MM.1S (cell line): ENCODE data around the gene CDK8.

Experiments
- DNase-seq: peaks from one replicate; pipeline ENCODE4 v3.0.0-alpha.2; 2015
- H2AFZ ChIP-seq: fragments of 300-600 bp; sonication (generic); 2 replicates; pipeline ENCODE4 v1.6.0; 2016; ENCODE audit warnings: antibody characterized with exemption, low read length
- H3F3A ChIP-seq: fragments of 300-600 bp; sonication (generic); 2 replicates; pipeline ENCODE4 v1.6.1; 2016; ENCODE audit warnings: mild to moderate bottlenecking, antibody characterized with exemption, low read length, moderate library complexity, mixed read lengths; ENCODE audit not compliant: insufficient read depth
- H3K27ac ChIP-seq: fragments of 300-600 bp; sonication (generic); 2 replicates; pipeline ENCODE4 v1.5.1; 2016; ENCODE audit warnings: mild to moderate bottlenecking, low read length
- H3K27me3 ChIP-seq: fragments of 300-600 bp; sonication (generic); replicated peaks from 2 replicates; pipeline ENCODE4 v1.6.0; 2016; ENCODE audit warnings: low read length; ENCODE audit not compliant: insufficient read depth
- H3K36me3 ChIP-seq: fragments of 300-600 bp; sonication (generic); replicated peaks from 2 replicates; pipeline ENCODE4 v1.6.1; 2016; ENCODE audit warnings: mild to moderate bottlenecking, low read length, mixed read lengths; ENCODE audit not compliant: insufficient read depth
- H3K4me1 ChIP-seq: fragments of 300-600 bp; sonication (generic); 2 replicates; pipeline ENCODE4 v1.6.1; 2016; ENCODE audit warnings: low read length, mixed read lengths
- H3K4me2 ChIP-seq: fragments of 300-600 bp; sonication (generic); 2 replicates; pipeline ENCODE4 v1.6.0; 2016; ENCODE audit warnings: low read depth, low read length
- H3K4me3 ChIP-seq: fragments of 300-600 bp; sonication (generic); 2 replicates; pipeline ENCODE4 v1.5.1; 2016; ENCODE audit warnings: low read length, mixed read lengths
- H3K79me2 ChIP-seq: fragments of 300-600 bp; sonication (generic); 2 replicates; pipeline ENCODE4 v1.6.1; 2016; ENCODE audit warnings: mixed run types, low read length, mixed read lengths
- H3K9ac ChIP-seq: fragments of 300-600 bp; sonication (generic); 2 replicates; pipeline ENCODE4 v1.6.1; 2016; ENCODE audit warnings: low read length, mixed read lengths
- H3K9me2 ChIP-seq: fragments of 300-600 bp; sonication (generic); replicated peaks from 2 replicates; pipeline ENCODE4 v1.6.1; 2016; ENCODE audit warnings: mild to moderate bottlenecking, low read length, mixed read lengths; ENCODE audit not compliant: insufficient read depth
- H3K9me3 ChIP-seq: fragments of 300-600 bp; sonication (generic); replicated peaks from 2 replicates; pipeline ENCODE4 v1.6.1; 2016; ENCODE audit warnings: mild to moderate bottlenecking, low read length, mixed read lengths; ENCODE audit not compliant: insufficient read depth
- H4K20me1 ChIP-seq: fragments of 300-600 bp; sonication (generic); 2 replicates; pipeline ENCODE4 v1.6.1; 2016; ENCODE audit warnings: mild to moderate bottlenecking, low read length, moderate library complexity, mixed read lengths; ENCODE audit not compliant: insufficient read depth
- CTCF ChIP-seq: fragments of 300-600 bp; sonication (generic); IDR thresholded peaks from 2 replicates; pipeline ENCODE4 v1.5.1; 2016; ENCODE audit warnings: antibody characterized with exemption, low read length, mixed read lengths
- EZH2 ChIP-seq: fragments of 300-600 bp; sonication (generic); optimal IDR thresholded peaks from 2 replicates; pipeline ENCODE3; 2017; ENCODE audit warnings: low read depth, mild to moderate bottlenecking, antibody characterized with exemption, low read length, mixed read lengths
- EZH2phosphoT487 ChIP-seq: fragments of 300-600 bp; sonication (generic); IDR thresholded peaks from 2 replicates; pipeline ENCODE4 v1.6.1; 2018; ENCODE audit warnings: antibody characterized with exemption, low read length

The CDK8 gene

GRCh38 chr13:26382366-26382765, 128.4 kb downstream of the CDK8 start:
- Histone ChIP-seq H3K79me2 (no peaks in the 10 kb centered on the region), H3F3A (no peaks in the 10 kb centered on the region), H3K9me3 (no peaks in the 10 kb centered on the region), H4K20me1 (no peaks in the 10 kb centered on the region), H3K4me3 (no peak overlapping the region), H3K36me3 (no peaks in the 10 kb centered on the region), H3K9me2 (no peaks in the 10 kb centered on the region), H2AFZ (no peak overlapping the region), H3K4me1 (no peaks in the 10 kb centered on the region), H3K9ac (no peak overlapping the region), H3K27me3 (no peaks in the 10 kb centered on the region), H3K4me2 (no peak overlapping the region), H3K27ac (no peak overlapping the region)
- no peak for DNase-seq
- no peak for TF ChIP-seq EZH2phosphoT487
- no peak for TF ChIP-seq CTCF
- TF ChIP-seq EZH2, result no peak

- no peak for DNase-seq
- Histone ChIP-seq H3K9me2 (no peaks in the 10 kb centered on the region), H3K27me3 (no peaks in the 10 kb centered on the region), H4K20me1 (no peaks in the 10 kb centered on the region), H3K4me2 (no peak overlapping the region), H3K4me1 (no peaks in the 10 kb centered on the region), H3K9me3 (no peaks in the 10 kb centered on the region), H3K79me2 (no peaks in the 10 kb centered on the region), H3K4me3 (no peak overlapping the region), H3K36me3 (no peaks in the 10 kb centered on the region), H3K27ac (no peak overlapping the region), H3K9ac (no peak overlapping the region), H2AFZ (no peak overlapping the region), H3F3A (no peaks in the 10 kb centered on the region)
- no peak for TF ChIP-seq EZH2phosphoT487
- TF ChIP-seq EZH2, result no peak
- no peak for TF ChIP-seq CTCF
These were observed 128.9 kb downstream of the CDK8 start for GRCh38 chr13:26382835-26383234.

- Histone ChIP-seq H3K4me3 (no peak overlapping the region), H3K9me2 (no peaks in the 10 kb centered on the region), H3K9ac (no peak overlapping the region), H2AFZ (no peak overlapping the region), H3K9me3 (no peaks in the 10 kb centered on the region), H3K4me1 (no peaks in the 10 kb centered on the region), H3K27me3 (no peaks in the 10 kb centered on the region), H4K20me1 (no peaks in the 10 kb centered on the region), H3K36me3 (no peaks in the 10 kb centered on the region), H3F3A (no peaks in the 10 kb centered on the region), H3K79me2 (no peaks in the 10 kb centered on the region), H3K27ac (no peak overlapping the region), H3K4me2 (no peak overlapping the region)
- TF ChIP-seq EZH2 (no peak), CTCF (no peak), EZH2phosphoT487 (no peak)
- DNase-seq, result no peak
These were observed 130.7 kb downstream of the CDK8 start for GRCh38 chr13:26384587-26384986.

- no peak overlapping the region for H3K4me2 ChIP-seq
- H3F3A ChIP-seq, result no peaks in the 10 kb centered on the region
- no peak for DNase-seq
- no peaks in the 10 kb centered on the region for H3K36me3 ChIP-seq
- H3K9me3 ChIP-seq, result no peaks in the 10 kb centered on the region
- no peaks in the 10 kb centered on the region for H3K27me3 ChIP-seq
- no peaks in the 10 kb centered on the region for H3K4me1 ChIP-seq
- H4K20me1 ChIP-seq, result no peaks in the 10 kb centered on the region
- no peak overlapping the region for H3K9ac ChIP-seq
- no peak overlapping the region for H3K27ac ChIP-seq
- no peaks in the 10 kb centered on the region for H3K79me2 ChIP-seq
- H3K4me3 ChIP-seq, result no peak overlapping the region
- TF ChIP-seq EZH2phosphoT487 (no peak), CTCF (no peak), EZH2 (no peak)
- H2AFZ ChIP-seq, result no peak overlapping the region
- no peaks in the 10 kb centered on the region for H3K9me2 ChIP-seq
These were observed 132.1 kb downstream of the CDK8 start for GRCh38 chr13:26386026-26386425.
